H1 (cell line): Measurements from ENCODE around the gene FANCF. TPM values are rescaled to one million over a fixed set of nuclear protein-coding genes. Genes with fewer than 3 reads are reported as not detected.

Experiments
- CTCF ChIA-PET: fragments of 300-600 bp; sonication (Branson Sonifier 250); formaldehyde crosslinking; loops from one replicate; lab custom pipeline; 2021; ENCODE audit not compliant: partially characterized antibody; lab: Charles Lee
- POLR2A ChIA-PET: fragments of 300-600 bp; sonication (Branson Sonifier 250); formaldehyde crosslinking; loops from one replicate; lab custom pipeline; 2021; ENCODE audit warnings: inconsistent platforms; ENCODE audit not compliant: partially characterized antibody; lab: Charles Lee
- DNase-seq, 2 experiments: peaks; one replicate each; pipeline versions ENCODE4 v3.0.0 to v3.0.0-alpha.2; 2010 to 2022; ENCODE audit warnings: low spot score in 2 of 2, low read depth in 1 of 2, mixed read lengths in 1 of 2
- FAIRE-seq: peaks from 2 replicates; lab custom pipeline; 2011; peaks lifted over from hg19 to GRCh38; lab: Jason Lieb, UNC
- H2AFZ ChIP-seq: 2 replicates; pipeline ENCODE4 v1.8.1; 2012; ENCODE audit warnings: low read length, inconsistent platforms
- H2AK5ac ChIP-seq: 2 replicates; pipeline ENCODE4 v1.6.1; 2013; ENCODE audit warnings: low read depth, low read length
- H2BK120ac ChIP-seq: replicated peaks from 2 replicates; pipeline ENCODE3; 2013; ENCODE audit warnings: low read depth, low read length, inconsistent platforms
- H2BK12ac ChIP-seq: 2 replicates; pipeline ENCODE4 v1.6.1; 2013; ENCODE audit warnings: low read depth, low read length
- H2BK15ac ChIP-seq: 2 replicates; pipeline ENCODE4 v1.6.1; 2013; ENCODE audit warnings: low read length
- H2BK20ac ChIP-seq: 2 replicates; pipeline ENCODE4 v1.6.1; 2013; ENCODE audit warnings: low read length
- H2BK5ac ChIP-seq: 2 replicates; pipeline ENCODE4 v1.6.1; 2013; ENCODE audit warnings: low read depth, low read length
- H3K14ac ChIP-seq: 2 replicates; pipeline ENCODE4 v1.6.1; 2013; ENCODE audit warnings: inconsistent platforms; ENCODE audit not compliant: insufficient read length
- H3K18ac ChIP-seq: 2 replicates; pipeline ENCODE4 v1.6.1; 2013; ENCODE audit warnings: low read length; ENCODE audit errors: extremely low read depth
- H3K23ac ChIP-seq: 2 replicates; pipeline ENCODE4 v1.6.1; 2013; ENCODE audit warnings: inconsistent platforms; ENCODE audit not compliant: insufficient read length
- H3K23me2 ChIP-seq: 2 replicates; pipeline ENCODE4 v1.6.1; 2013; ENCODE audit warnings: low read depth, low read length
- H3K27ac ChIP-seq: 2 replicates; pipeline ENCODE4 v1.6.1; 2011; ENCODE audit warnings: low read depth, low read length, inconsistent platforms
- H3K27me3 ChIP-seq, 4 experiments: replicated peaks in 1 of 4; 1 replicate in 1 of 4; 2 replicates in 3 of 4; pipeline versions ENCODE4 v1.6.1 to v1.8.1; 2011 to 2013; ENCODE audit warnings: low read length in 3 of 4, mild to moderate bottlenecking in 3 of 4, inconsistent platforms in 2 of 4, mixed read lengths in 2 of 4, moderate library complexity in 1 of 4; ENCODE audit not compliant: control insufficient read depth in 3 of 4, insufficient read depth in 3 of 4; ENCODE audit errors: extremely low read depth in 1 of 4
- H3K36me3 ChIP-seq, 4 experiments: 2 replicates each; pipeline versions ENCODE4 v1.6.1 to v1.8.1; 2011 to 2013; ENCODE audit warnings: mild to moderate bottlenecking in 4 of 4, low read length in 3 of 4, moderate library complexity in 2 of 4, control low read depth in 1 of 4, inconsistent platforms in 1 of 4; ENCODE audit not compliant: insufficient read depth in 4 of 4, control insufficient read depth in 2 of 4
- H3K4ac ChIP-seq: replicated peaks from 2 replicates; pipeline ENCODE3; 2013; ENCODE audit warnings: low read length, low read depth, mixed read lengths, inconsistent platforms; ENCODE audit not compliant: insufficient read length
- H3K4me1 ChIP-seq, 4 experiments: replicated peaks in 1 of 4; 1 replicate in 1 of 4; 2 replicates in 3 of 4; pipeline versions ENCODE4 v1.6.1 to v1.8.1; 2011 to 2013; ENCODE audit warnings: low read length in 3 of 4, inconsistent platforms in 2 of 4, mixed read lengths in 1 of 4; ENCODE audit not compliant: insufficient read depth in 4 of 4, control insufficient read depth in 3 of 4
- H3K4me2 ChIP-seq, 2 experiments: 2 replicates each; pipeline versions ENCODE4 v1.6.1 to v1.8.1; 2011 to 2013; ENCODE audit warnings: low read depth in 2 of 2, low read length in 2 of 2, control low read depth in 1 of 2, inconsistent platforms in 1 of 2, mild to moderate bottlenecking in 1 of 2; ENCODE audit not compliant: insufficient read depth in 1 of 2
- H3K4me3 ChIP-seq, 4 experiments: fragments of 200-600, 300-600 bp in 1 of 4; sonication (generic), shearing (Covaris generic), sonication (Bioruptor Twin) in 1 of 4; 2 replicates each; pipeline versions ENCODE4 v1.5.1 to v1.8.1; 2011 to 2016; ENCODE audit warnings: low read length in 4 of 4, low read depth in 3 of 4, control low read depth in 2 of 4, inconsistent platforms in 2 of 4, mild to moderate bottlenecking in 2 of 4, mixed read lengths in 1 of 4, moderate library complexity in 1 of 4; ENCODE audit not compliant: insufficient read depth in 2 of 4; ENCODE audit errors: extremely low read depth in 1 of 4
- H3K56ac ChIP-seq: replicated peaks from 2 replicates; pipeline ENCODE3; 2013; ENCODE audit warnings: low read depth, mild to moderate bottlenecking, mixed read lengths, low read length, inconsistent platforms; ENCODE audit not compliant: insufficient read length
- H3K79me1 ChIP-seq: 2 replicates; pipeline ENCODE4 v1.6.1; 2013; ENCODE audit warnings: low read depth, low read length, control low read depth
- H3K79me2 ChIP-seq, 2 experiments: 2 replicates each; pipeline versions ENCODE4 v1.6.1 to v1.8.1; 2012 to 2013; ENCODE audit warnings: low read length in 2 of 2, mild to moderate bottlenecking in 2 of 2, inconsistent platforms in 1 of 2; ENCODE audit not compliant: insufficient read depth in 2 of 2, control insufficient read depth in 1 of 2
- H3K9ac ChIP-seq, 4 experiments: replicated peaks in 1 of 4; 1 replicate in 1 of 4; 2 replicates in 3 of 4; pipeline versions ENCODE4 v1.6.1 to v1.8.1; 2011 to 2013; ENCODE audit warnings: low read depth in 3 of 4, low read length in 3 of 4, control low read depth in 2 of 4, mild to moderate bottlenecking in 2 of 4, moderate library complexity in 2 of 4, inconsistent platforms in 1 of 4; ENCODE audit errors: extremely low read depth in 1 of 4
- H3K9me3 ChIP-seq, 2 experiments: 2 replicates each; pipeline versions ENCODE4 v1.6.1 to v1.8.1; 2012 to 2013; ENCODE audit warnings: mild to moderate bottlenecking in 2 of 2, moderate library complexity in 2 of 2, control low read depth in 1 of 2, inconsistent platforms in 1 of 2, low read depth in 1 of 2, low read length in 1 of 2, mixed read lengths in 1 of 2; ENCODE audit not compliant: insufficient read depth in 2 of 2
- H4K20me1 ChIP-seq, 2 experiments: replicated peaks in 1 of 2; 2 replicates each; pipeline versions ENCODE3 to v1.8.1; 2011 to 2013; ENCODE audit warnings: inconsistent platforms in 2 of 2, low read length in 2 of 2, mild to moderate bottlenecking in 1 of 2; ENCODE audit not compliant: insufficient read depth in 2 of 2, control insufficient read depth in 1 of 2
- H4K5ac ChIP-seq: 2 replicates; pipeline ENCODE4 v1.6.1; 2013; ENCODE audit warnings: low read length, low read depth, mixed read lengths, inconsistent platforms; ENCODE audit not compliant: insufficient read length
- H4K8ac ChIP-seq: 2 replicates; pipeline ENCODE4 v1.8.0; 2013; ENCODE audit warnings: mild to moderate bottlenecking, moderate library complexity, low read length, inconsistent platforms; ENCODE audit not compliant: insufficient read depth; ENCODE audit errors: extremely low read depth
- H4K91ac ChIP-seq: replicated peaks from 2 replicates; pipeline ENCODE3; 2013; ENCODE audit warnings: low read length, mixed read lengths, inconsistent platforms; ENCODE audit not compliant: insufficient read length
- NRF1 ChIP-seq: IDR thresholded peaks from 2 replicates; pipeline ENCODE4 v1.6.1; 2011; ENCODE audit warnings: mild to moderate bottlenecking, low read depth, low read length, improper control_type of control experiment
- WGBS, 2 experiments: shearing (Covaris generic) in 1 of 2; methylation state at CpG; one replicate each; pipeline versions ENCODE4 v1.1.6 to v1.1.7; 2013 to 2015; ENCODE audit warnings: low lambda C conversion rate in 2 of 2, mixed read lengths in 2 of 2, inconsistent platforms in 1 of 2, low coverage in 1 of 2, missing lambda C conversion rate in 1 of 2; ENCODE audit not compliant: insufficient replicate concordance in 2 of 2, insufficient coverage in 1 of 2, insufficient read length in 1 of 2; ENCODE audit errors: extremely low coverage in 1 of 2, missing lambda C conversion rate in 1 of 2; 5-methylcytosine and 5-hydroxymethylcytosine counted together
- long read RNA-seq, 2 experiments: library from RNA in 1 of 2; library from capped mRNA in 1 of 2; stranded (forward); transcript quantifications; one replicate each; pipeline ENCODE4 v2.0.0, GENCODE V29; 2021; ENCODE audit warnings: inconsistent platforms in 1 of 2
- polyA minus RNA-seq, 3 experiments: library from RNA; depleted of rRNA, polyadenylated mRNA; stranded (reverse); fragments of >200 nt; gene quantifications; 1 replicate in 2 of 3; 2 replicates in 1 of 3; pipeline ENCODE4 v1.2.3, GENCODE V29; 2011
- polyA plus RNA-seq, 7 experiments: library from polyadenylated mRNA; depleted of rRNA in 3 of 7; stranded (reverse) in 5 of 7; unstranded in 2 of 7; fragments of >200 nt in 5 of 7; fragments of 200-250 nt in 2 of 7; gene quantifications; 1 replicate in 5 of 7; 2 replicates in 1 of 7; 4 replicates in 1 of 7; pipeline versions ENCODE4 v1.2.1 to v1.2.3, GENCODE V29; 2011 to 2013; ENCODE audit warnings: missing spikeins in 2 of 7, mixed read lengths in 2 of 7
- total RNA-seq: library from RNA; stranded (reverse); fragmentation: NEBNext Ultra II Directional; extraction: Animal tissue kit (Norgen Biotek cat#: 25700); gene quantifications from 2 replicates; pipeline ENCODE4 v1.2.1, GENCODE V29; 2021

Gene FANCF
- total RNA-seq (27.2 and 29.4 TPM in 2 replicates), polyA plus RNA-seq (2011; rRNA removed) (10.0 and 11.6 TPM in 2 replicates), polyA minus RNA-seq (2011; rRNA and poly(A)+ RNA removed) (9.4 and 9.5 TPM in 2 replicates)
- 15.0 TPM for polyA plus RNA-seq (2011; cell fraction: cytosol; rRNA removed)
- 10.7 TPM for polyA plus RNA-seq (2011; cell fraction: nucleus; rRNA removed)
- polyA plus RNA-seq (2012, experiment 1 of 2): 13.1 to 16.6 TPM (median 14.5 TPM) in 4 replicates
- 16.2 TPM for polyA plus RNA-seq (2012, experiment 2 of 2)
- 14.2 TPM for polyA plus RNA-seq (2013, experiment 1 of 2)
- polyA plus RNA-seq (2013, experiment 2 of 2): 14.0 TPM
- polyA minus RNA-seq (2011; cell fraction: cytosol; rRNA and poly(A)+ RNA removed): 12.2 TPM
- 17.6 TPM for polyA minus RNA-seq (2011; cell fraction: nucleus; rRNA and poly(A)+ RNA removed)
- long read RNA-seq, experiment 1, transcript FANCF-201 (1 exons, 2,952 nt): major isoform, 28 of 29 reads
- long read RNA-seq, experiment 1, partial matches to known transcripts: 0 of 29 reads
- long read RNA-seq, experiment 1, other reads (novel, unspliced or antisense): 1 of 29 reads
- long read RNA-seq, experiment 2, transcript FANCF-201 (1 exons, 2,952 nt): major isoform, 30 of 30 reads
- long read RNA-seq, experiment 2, partial matches to known transcripts: 0 of 30 reads
- long read RNA-seq, experiment 2, other reads (novel, unspliced or antisense): 0 of 30 reads

GRCh38 chr11:22625448-22626287 is at the start of gene FANCF:
FANCF (minus strand) TSS chr11:22625823; CDS start chr11:22625810, 13 bp downstream.
- H3K27me3 ChIP-seq: no peaks in the 10 kb centered on the region
- TF ChIP-seq NRF1: no peak

More at GRCh38 chr11:22625448-22626287, at the start of gene FANCF:
- H4K5ac ChIP-seq: peak within 1 kb of the TSS; percentile 96
- no peaks in the 10 kb centered on the region for H3K9me3 ChIP-seq
- H3K14ac ChIP-seq: no peak within 1 kb of the TSS
- peak within 1 kb of the TSS; percentile 96 for H3K27ac ChIP-seq
- ChIA-PET CTCF (interaction anchor here (1.1 to 1.9 kb wide), 6 partner anchors 10 to 203 kb away, joined by 3 to 10 read pairs (median 4); no protein-coding TSS in a partner anchor), POLR2A (interaction anchor here (0.6 to 1.8 kb wide), 19 partner anchors 8 to 382 kb away, joined by 3 to 15 read pairs (median 4); no protein-coding TSS in a partner anchor)
- no peak within 1 kb of the TSS for H3K23ac ChIP-seq
- peak within 1 kb of the TSS; percentile 99 for H4K8ac ChIP-seq
- DNase-seq: peak; percentile 89 to 96
- H4K91ac ChIP-seq: peak within 1 kb of the TSS; percentile 98
- peak within 1 kb of the TSS; percentile 78 to 82 for H3K4me2 ChIP-seq
- H3K18ac ChIP-seq: peak within 1 kb of the TSS; percentile 91
- no peak within 1 kb of the TSS for H2BK120ac ChIP-seq
- H2BK5ac ChIP-seq: peak within 1 kb of the TSS; percentile 92
- no peak within 1 kb of the TSS for H2BK20ac ChIP-seq
- no peaks in the 10 kb centered on the region for H4K20me1 ChIP-seq
- peak within 1 kb of the TSS; percentile 78 for H2AFZ ChIP-seq
- peak within 1 kb of the TSS; percentile 86 to 91 (median 86) for H3K4me3 ChIP-seq
- FAIRE-seq: peak; percentile 93
- H3K4ac ChIP-seq: peak within 1 kb of the TSS; percentile 49
- no peaks in the 10 kb centered on the region for H3K79me1 ChIP-seq
- H2BK15ac ChIP-seq: no peak within 1 kb of the TSS; the same call in 1 of the 2 replicates
- peaks cover 0 to 4% (median 2%) of the 10 kb centered on the region in 4 experiments; a peak in 1 of 7 replicates for H3K4me1 ChIP-seq
- no peaks in the 10 kb centered on the region; the same call in 1 of the 2 replicates for H3K23me2 ChIP-seq
- H3K9ac ChIP-seq: peak within 1 kb of the TSS; percentile 80 to 97 (median 92)
- peak within 1 kb of the TSS; percentile 49 for H3K56ac ChIP-seq
- whole genome bisulfite sequencing, 2 experiments: 4% methylated on average over 54 of the region's 55 CpGs; no CpG with 5 or more reads in 1 of the 2 experiments
- H2AK5ac ChIP-seq: no peak within 1 kb of the TSS
- peaks cover 0 to 23% of the 10 kb centered on the region in 2 experiments; a peak in 3 of 4 replicates for H3K79me2 ChIP-seq
- H3K36me3 ChIP-seq: no peaks in the 10 kb centered on the region; a peak in 1 of 8 replicates
- no peak within 1 kb of the TSS for H2BK12ac ChIP-seq
